ENCODE data around the gene ATP13A5. TPM values are rescaled to one million over a fixed set of nuclear protein-coding genes. Genes with fewer than 3 reads are reported as not detected.

Gene ATP13A5
- total RNA-seq, 2 donors from 2014 or later = not detected

DNA sequence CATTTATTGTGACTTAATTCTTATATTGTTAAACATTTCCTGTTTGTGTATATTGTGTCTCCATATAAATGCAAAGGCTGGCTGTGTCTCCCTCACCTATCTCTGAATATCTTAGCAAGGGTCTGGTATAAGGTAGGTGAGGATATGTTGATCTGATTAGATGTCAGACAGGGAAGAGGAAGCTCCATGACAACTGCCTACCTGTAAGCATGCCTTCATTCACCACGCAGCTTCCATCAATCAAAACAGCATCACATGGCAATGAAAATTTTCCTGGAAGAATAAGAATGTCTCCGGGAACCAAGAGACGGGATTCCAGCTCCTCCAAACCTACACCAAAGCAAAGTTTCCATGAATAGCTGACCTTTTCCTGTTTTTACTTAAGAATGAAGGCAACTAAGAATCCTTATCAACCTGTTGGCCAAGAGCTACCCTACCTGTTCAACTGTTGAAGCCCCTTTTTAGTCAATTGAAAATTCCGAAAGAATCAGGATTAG, 34.8 kb downstream of the ATP13A5 start:
- no peaks in the 10 kb centered on the region for H3K27me3 ChIP-seq
- intact Hi-C loops (cut with DNase I) = no loop called here
- ATAC-seq = no peak
- H3K9me3 ChIP-seq = no peaks in the 10 kb centered on the region
- no peak overlapping the region for H3K4me3 ChIP-seq
- TF ChIP-seq, protein P1, sequence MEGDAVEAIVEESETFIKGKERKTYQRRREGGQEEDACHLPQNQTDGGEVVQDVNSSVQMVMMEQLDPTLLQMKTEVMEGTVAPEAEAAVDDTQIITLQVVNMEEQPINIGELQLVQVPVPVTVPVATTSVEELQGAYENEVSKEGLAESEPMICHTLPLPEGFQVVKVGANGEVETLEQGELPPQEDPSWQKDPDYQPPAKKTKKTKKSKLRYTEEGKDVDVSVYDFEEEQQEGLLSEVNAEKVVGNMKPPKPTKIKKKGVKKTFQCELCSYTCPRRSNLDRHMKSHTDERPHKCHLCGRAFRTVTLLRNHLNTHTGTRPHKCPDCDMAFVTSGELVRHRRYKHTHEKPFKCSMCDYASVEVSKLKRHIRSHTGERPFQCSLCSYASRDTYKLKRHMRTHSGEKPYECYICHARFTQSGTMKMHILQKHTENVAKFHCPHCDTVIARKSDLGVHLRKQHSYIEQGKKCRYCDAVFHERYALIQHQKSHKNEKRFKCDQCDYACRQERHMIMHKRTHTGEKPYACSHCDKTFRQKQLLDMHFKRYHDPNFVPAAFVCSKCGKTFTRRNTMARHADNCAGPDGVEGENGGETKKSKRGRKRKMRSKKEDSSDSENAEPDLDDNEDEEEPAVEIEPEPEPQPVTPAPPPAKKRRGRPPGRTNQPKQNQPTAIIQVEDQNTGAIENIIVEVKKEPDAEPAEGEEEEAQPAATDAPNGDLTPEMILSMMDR (IDR thresholded peaks at IDR 0.05) = no peak
- TF ChIP-seq POLR2A (IDR thresholded peaks at IDR 0.05) = no peak
- H3K36me3 ChIP-seq (replicated peaks in 1 of 2; ENCODE audit: insufficient read depth in 1 of 2, low read depth in 2 of 2) = no peaks in the 10 kb centered on the region
- H3K4me1 ChIP-seq = no peaks in the 10 kb centered on the region
- WGBS, 2 donors = 70 to 76% methylated on average over 4 of the region's 4 CpGs
- no peak overlapping the region for H3K27ac ChIP-seq
- DNase-seq = no peak

DNA sequence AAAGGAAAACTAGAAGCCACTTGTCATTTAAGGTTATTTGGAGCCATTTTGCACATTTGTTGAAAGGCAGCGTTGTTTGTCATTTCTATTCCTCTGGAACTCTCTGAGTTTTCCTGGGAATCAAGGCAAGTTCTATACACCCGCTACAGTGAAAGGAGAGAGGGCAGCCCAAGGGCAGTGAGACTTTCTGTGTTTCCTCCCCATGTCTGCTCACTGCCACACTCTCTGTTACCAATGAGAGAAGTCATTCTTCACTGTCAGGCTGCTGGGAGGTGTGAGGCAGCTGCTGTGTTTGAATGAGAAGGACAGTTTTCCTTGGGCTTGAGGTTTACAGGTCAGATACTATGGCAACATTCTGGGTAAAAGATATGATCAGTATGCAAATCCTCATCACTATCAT, 36.0 kb downstream of the ATP13A5 start:
- H3K36me3 ChIP-seq (replicated peaks in 1 of 2; ENCODE audit: insufficient read depth in 1 of 2, low read depth in 2 of 2) = no peaks in the 10 kb centered on the region
- H3K9me3 ChIP-seq = no peaks in the 10 kb centered on the region
- intact Hi-C loops (cut with DNase I) = no loop called here
- WGBS, 2 donors = 43 to 45% methylated on average over 2 of the region's 2 CpGs
- DNase-seq (no peak), ATAC-seq (no peak)
- TF ChIP-seq, protein P1 (IDR thresholded peaks at IDR 0.05) = no peak
- no peak for TF ChIP-seq POLR2A (IDR thresholded peaks at IDR 0.05)
- H3K4me1 ChIP-seq = no peaks in the 10 kb centered on the region
- H3K27me3 ChIP-seq = no peaks in the 10 kb centered on the region
- H3K27ac ChIP-seq = no peak overlapping the region
- no peak overlapping the region for H3K4me3 ChIP-seq

DNA sequence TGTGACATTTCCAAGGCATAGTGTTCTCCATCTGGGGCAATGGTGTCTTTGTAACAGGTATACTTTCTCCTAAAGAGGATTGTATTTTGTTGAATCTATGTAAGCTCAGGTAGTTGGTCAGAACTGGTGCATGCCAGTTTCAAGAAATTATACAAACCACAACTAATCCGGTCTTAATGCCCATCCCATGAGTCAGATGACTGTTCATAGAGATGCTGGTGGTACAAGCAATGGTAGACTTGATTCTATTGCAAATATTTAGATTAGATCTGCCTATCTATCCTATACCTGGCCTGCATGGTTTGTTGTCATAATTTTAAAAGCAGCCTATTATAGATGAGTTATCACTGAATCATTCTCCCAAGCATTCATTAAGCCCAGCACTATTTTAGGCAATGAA, 43.5 kb downstream of the ATP13A5 start:
- ATAC-seq = no peak
- 60 to 80% methylated on average over 1 of the region's 1 CpG for WGBS, 2 donors
- Histone ChIP-seq H3K27me3 (no peaks in the 10 kb centered on the region), H3K4me3 (no peak overlapping the region), H3K36me3 (replicated peaks in 1 of 2; ENCODE audit: insufficient read depth in 1 of 2, low read depth in 2 of 2) (no peaks in the 10 kb centered on the region), H3K9me3 (no peaks in the 10 kb centered on the region), H3K4me1 (no peaks in the 10 kb centered on the region), H3K27ac (no peak overlapping the region)
- intact Hi-C loops (cut with DNase I) = no loop called here
- TF ChIP-seq POLR2A (IDR thresholded peaks at IDR 0.05) = no peak
- TF ChIP-seq, protein P1 (IDR thresholded peaks at IDR 0.05) = no peak
- DNase-seq = no peak

DNA sequence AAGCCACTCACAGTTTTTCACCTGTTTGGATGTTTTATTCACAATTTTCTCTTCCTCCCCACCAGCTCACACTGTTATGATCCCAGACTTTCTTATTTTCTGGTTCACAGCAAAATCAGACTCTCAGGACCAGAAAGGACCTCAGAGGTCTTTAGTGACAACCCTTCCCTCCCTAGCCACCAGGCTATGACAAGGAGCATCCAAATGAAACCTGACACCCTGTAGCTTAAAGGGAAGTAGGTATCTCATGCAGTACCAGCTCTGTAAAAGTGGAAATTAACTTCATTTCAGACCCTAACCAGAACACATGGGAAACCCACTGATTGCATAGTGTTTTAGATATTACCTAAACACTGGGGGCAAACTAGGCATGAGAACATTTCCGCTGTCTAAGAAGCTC, 45.3 kb downstream of the ATP13A5 start:
- H3K36me3 ChIP-seq (replicated peaks in 1 of 2; ENCODE audit: insufficient read depth in 1 of 2, low read depth in 2 of 2) = no peaks in the 10 kb centered on the region
- H3K4me1 ChIP-seq = no peaks in the 10 kb centered on the region
- no peak overlapping the region for H3K4me3 ChIP-seq
- TF ChIP-seq, protein P1 (IDR thresholded peaks at IDR 0.05) = no peak
- TF ChIP-seq POLR2A (IDR thresholded peaks at IDR 0.05) = no peak
- no peak overlapping the region for H3K27ac ChIP-seq
- no peaks in the 10 kb centered on the region for H3K9me3 ChIP-seq
- no peak for ATAC-seq
- intact Hi-C loops (cut with DNase I) = no loop called here
- DNase-seq = no peak
- WGBS, 2 donors = 57 to 89% methylated on average over 1 of the region's 1 CpG
- H3K27me3 ChIP-seq = no peaks in the 10 kb centered on the region

DNA sequence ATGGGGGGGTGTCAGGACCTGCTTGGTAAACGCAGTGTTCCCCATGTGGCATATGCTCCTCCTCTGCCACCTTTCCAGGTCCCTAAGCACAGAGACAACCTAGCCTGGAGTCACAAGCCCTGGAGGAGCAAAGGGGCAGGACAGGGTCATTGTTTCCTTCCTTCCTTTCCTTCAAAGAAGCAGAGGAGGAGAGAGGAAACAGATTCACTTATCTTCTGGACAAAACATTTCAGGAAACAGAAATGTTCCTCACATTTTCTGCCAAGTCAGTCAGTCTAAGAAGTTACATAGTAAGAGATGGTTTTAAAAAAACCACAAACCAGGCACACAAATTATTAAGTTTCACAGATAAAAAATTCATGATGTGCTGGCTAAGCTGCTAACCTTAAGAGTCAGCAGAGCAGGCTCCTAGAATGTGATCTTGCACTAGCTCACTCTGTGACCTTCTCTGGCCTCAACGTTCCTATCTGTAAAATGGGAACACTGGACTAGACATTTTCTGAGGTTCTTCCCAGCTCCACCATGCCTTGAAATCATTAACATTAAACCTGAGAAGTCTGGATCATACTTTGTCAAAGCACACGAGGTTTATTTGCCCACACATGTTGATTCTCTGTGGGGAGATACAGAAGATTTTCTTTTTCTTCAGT, 47.9 kb downstream of the ATP13A5 start:
- Histone ChIP-seq H3K27me3 (no peaks in the 10 kb centered on the region), H3K9me3 (no peaks in the 10 kb centered on the region), H3K4me1 (no peaks in the 10 kb centered on the region), H3K36me3 (replicated peaks in 1 of 2; ENCODE audit: insufficient read depth in 1 of 2, low read depth in 2 of 2) (no peaks in the 10 kb centered on the region), H3K27ac (no peak overlapping the region), H3K4me3 (no peak overlapping the region)
- TF ChIP-seq, protein P1 (IDR thresholded peaks at IDR 0.05) = no peak
- TF ChIP-seq POLR2A (IDR thresholded peaks at IDR 0.05) = no peak
- intact Hi-C loops (cut with DNase I) = no loop called here
- ATAC-seq = no peak
- no peak for DNase-seq
- 40 to 49% methylated on average over 3 of the region's 3 CpGs for WGBS, 2 donors

Data from body of pancreas (tissue), 4 donors.